ENCODE results near the gene ZSWIM6. TPM values are rescaled to one million over a fixed set of nuclear protein-coding genes. Genes with fewer than 3 reads are reported as not detected.
A peak's percentile ranks its signal among the peaks of the same experiment; 100 is the strongest.

Gene ZSWIM6
- total and polyA plus RNA-seq, 4 donors, result 14.5 to 32.2 (median 30.3) TPM

DNA sequence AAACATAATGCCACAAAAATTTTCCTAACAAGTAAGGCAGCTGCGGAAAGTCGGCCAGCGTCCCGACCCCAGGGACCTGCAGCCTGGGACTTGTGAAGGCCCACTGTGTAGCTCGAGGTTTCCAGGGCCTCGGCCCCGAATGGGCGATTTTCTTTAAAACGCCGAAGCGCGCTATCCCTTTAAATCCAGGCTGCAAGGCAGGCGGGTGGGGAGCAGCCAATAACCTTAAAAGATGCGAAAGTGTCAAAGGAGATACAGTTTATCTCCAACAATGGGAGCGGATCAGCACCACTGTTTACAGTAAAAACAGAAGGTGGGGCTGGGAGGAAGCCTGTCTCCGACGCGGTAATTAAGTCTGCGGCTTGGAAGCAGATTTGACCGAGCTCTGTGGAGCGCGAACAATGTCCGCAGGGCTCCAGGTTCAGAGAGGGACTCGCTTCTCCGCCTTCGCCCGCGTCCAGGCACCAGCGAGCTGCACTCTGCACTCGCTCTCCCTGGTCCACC is 1.7 kb upstream of the ZSWIM6 start:
- no peaks in the 10 kb centered on the region for H3K9me3 ChIP-seq (ENCODE audit: control insufficient read depth, insufficient read depth, low read length)
- under 1% methylated on average over 30 of the region's 30 CpGs for WGBS (ENCODE audit: insufficient coverage)
- H3K4me3 ChIP-seq (ENCODE audit: low read depth, low read length), result peak overlapping the region; percentile 92
- peak in 3 of 6 donors; percentile 51 to 92 (median 84) for DNase-seq (ENCODE audit: low read depth in 4 of 6, low spot score in 6 of 6)
- peaks cover 11% of the 10 kb centered on the region for H3K4me1 ChIP-seq (ENCODE audit: control insufficient read depth, insufficient read depth, low read length)
- H3K36me3 ChIP-seq (ENCODE audit: control insufficient read depth, insufficient read depth, low read length), result no peaks in the 10 kb centered on the region
- H3K27ac ChIP-seq (ENCODE audit: low read depth, low read length), result peak overlapping the region; percentile 98
- no peaks in the 10 kb centered on the region for H3K27me3 ChIP-seq (ENCODE audit: control insufficient read depth, insufficient read depth, low read length)

DNA sequence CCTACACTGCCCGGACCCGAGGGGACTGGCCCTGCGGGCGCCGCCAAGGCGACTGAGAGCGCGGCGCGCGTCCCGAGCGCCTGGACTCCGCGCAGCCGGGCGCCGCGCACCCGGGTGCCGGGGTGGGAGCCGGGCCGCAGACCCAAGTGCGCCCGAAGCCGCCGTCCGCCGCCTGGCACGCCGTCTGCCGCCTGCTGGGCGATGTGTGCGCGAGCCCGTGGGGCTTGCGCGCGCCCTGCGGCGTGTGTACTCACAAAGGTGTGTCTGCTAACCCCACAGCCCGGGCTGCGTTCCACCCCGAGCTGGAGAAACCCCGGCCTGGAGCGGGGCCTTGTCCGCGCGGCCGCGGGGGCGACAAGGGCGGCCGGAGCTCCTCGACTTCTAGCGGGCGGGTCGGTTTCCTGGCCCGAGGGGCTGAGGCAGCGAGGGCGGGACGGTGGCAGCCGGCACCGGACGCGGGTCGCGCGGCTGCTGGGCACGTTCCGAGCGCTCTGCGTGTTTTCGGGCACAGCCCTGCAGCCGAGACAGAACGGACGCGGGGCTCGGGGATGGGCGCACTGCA is 1.1 kb upstream of the ZSWIM6 start:
- Histone ChIP-seq H3K27ac (ENCODE audit: low read depth, low read length) (peak overlapping the region; percentile 98), H3K4me1 (ENCODE audit: control insufficient read depth, insufficient read depth, low read length) (peaks cover 14% of the 10 kb centered on the region), H3K4me3 (ENCODE audit: low read depth, low read length) (peak overlapping the region; percentile 92), H3K27me3 (ENCODE audit: control insufficient read depth, insufficient read depth, low read length) (no peaks in the 10 kb centered on the region), H3K36me3 (ENCODE audit: control insufficient read depth, insufficient read depth, low read length) (no peaks in the 10 kb centered on the region), H3K9me3 (ENCODE audit: control insufficient read depth, insufficient read depth, low read length) (no peaks in the 10 kb centered on the region)
- peak in 3 of 6 donors; percentile 60 to 90 (median 87) for DNase-seq (ENCODE audit: low read depth in 4 of 6, low spot score in 6 of 6)
- under 1% methylated on average over 80 of the region's 80 CpGs for WGBS (ENCODE audit: insufficient coverage)

DNA sequence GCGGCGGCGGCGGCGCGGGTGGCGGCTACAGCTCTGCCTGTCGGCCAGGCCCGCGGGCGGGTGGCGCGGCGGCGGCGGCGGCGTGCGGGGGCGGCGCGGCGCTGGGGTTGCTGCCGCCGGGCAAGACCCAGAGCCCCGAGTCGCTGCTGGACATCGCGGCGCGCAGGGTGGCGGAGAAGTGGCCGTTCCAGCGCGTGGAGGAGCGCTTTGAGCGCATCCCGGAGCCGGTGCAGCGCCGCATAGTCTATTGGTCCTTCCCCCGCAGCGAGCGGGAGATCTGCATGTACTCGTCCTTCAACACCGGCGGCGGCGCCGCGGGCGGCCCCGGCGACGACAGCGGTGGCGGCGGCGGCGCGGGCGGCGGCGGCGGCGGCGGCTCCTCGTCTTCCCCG is 296 bp downstream of the ZSWIM6 start:
- Histone ChIP-seq H3K36me3 (ENCODE audit: control insufficient read depth, insufficient read depth, low read length) (no peaks in the 10 kb centered on the region), H3K4me3 (ENCODE audit: low read depth, low read length) (peak overlapping the region; percentile 92), H3K27me3 (ENCODE audit: control insufficient read depth, insufficient read depth, low read length) (no peaks in the 10 kb centered on the region), H3K27ac (ENCODE audit: low read depth, low read length) (peak overlapping the region; percentile 86), H3K4me1 (ENCODE audit: control insufficient read depth, insufficient read depth, low read length) (peaks cover 21% of the 10 kb centered on the region), H3K9me3 (ENCODE audit: control insufficient read depth, insufficient read depth, low read length) (peaks cover 2% of the 10 kb centered on the region)
- under 1% methylated on average over 55 of the region's 69 CpGs for WGBS (ENCODE audit: insufficient coverage)
- DNase-seq (ENCODE audit: low read depth in 4 of 6, low spot score in 6 of 6), result peak in 2 of 6 donors; percentile 63 to 68

DNA sequence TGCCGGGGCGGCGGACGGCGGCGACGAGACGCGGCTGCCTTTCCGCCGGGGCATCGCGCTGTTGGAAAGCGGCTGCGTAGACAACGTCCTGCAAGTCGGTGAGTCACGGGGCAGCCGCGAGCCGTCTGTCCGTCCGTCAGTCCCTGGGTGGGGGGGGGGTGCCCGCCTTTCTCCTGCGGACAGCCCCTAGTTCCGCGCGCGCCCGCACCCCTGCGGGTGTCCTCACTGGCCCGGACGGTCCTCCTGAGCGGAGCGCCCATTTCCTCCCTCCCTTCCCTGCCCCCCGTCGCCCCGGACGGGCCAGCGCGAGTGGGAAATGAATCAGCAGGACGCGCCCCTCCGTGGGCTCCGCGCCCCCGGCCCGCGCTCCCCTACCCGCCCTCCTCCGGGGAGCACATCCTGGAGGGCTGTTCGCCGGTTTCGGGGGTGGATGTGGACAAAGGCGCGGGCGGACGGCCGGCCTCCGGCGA is 828 bp downstream of the ZSWIM6 start:
- under 1% methylated on average over 59 of the region's 61 CpGs for WGBS (ENCODE audit: insufficient coverage)
- peak in 1 of 6 donors; percentile 57 for DNase-seq (ENCODE audit: low read depth in 4 of 6, low spot score in 6 of 6)

DNA sequence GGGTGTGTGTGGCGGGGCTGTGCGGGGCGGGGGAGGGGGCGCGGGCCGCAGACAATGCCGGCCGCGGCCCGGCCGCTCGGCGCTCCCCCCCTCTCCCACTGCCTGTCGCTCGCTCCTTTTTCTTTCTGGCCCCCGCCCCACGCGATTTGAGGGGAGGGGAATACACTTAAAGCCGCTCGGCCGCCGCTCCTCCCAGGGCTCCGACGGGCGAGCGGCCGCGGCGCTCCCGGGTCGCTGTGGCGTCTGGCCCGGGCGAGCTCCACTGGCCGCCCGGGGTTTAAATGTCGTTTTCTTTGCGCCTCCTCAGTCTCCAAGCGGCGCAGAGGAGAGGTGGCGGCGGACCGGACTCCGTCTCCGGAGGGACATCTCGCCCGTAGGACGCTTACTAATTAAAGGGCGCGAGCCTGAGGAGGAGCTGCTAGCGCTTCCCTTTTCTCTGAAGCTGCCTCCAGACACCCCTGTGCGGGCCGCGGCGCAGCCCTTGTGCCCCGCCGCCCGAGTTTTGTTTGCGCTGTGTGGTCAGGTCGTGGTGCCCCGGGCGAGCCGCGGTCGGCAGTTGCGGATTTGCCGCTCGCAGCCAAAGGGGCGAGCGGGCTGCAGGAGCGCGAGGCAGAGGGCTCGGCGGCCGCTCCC is 1.4 kb downstream of the ZSWIM6 start:
- Histone ChIP-seq H3K27ac (ENCODE audit: low read depth, low read length) (peak overlapping the region; percentile 88), H3K4me3 (ENCODE audit: low read depth, low read length) (peak overlapping the region; percentile 84), H3K36me3 (ENCODE audit: control insufficient read depth, insufficient read depth, low read length) (no peaks in the 10 kb centered on the region), H3K4me1 (ENCODE audit: control insufficient read depth, insufficient read depth, low read length) (peaks cover 21% of the 10 kb centered on the region), H3K27me3 (ENCODE audit: control insufficient read depth, insufficient read depth, low read length) (no peaks in the 10 kb centered on the region), H3K9me3 (ENCODE audit: control insufficient read depth, insufficient read depth, low read length) (peaks cover 2% of the 10 kb centered on the region)
- peak in 3 of 6 donors; percentile 25 to 81 (median 77) for DNase-seq (ENCODE audit: low read depth in 4 of 6, low spot score in 6 of 6)
- under 1% methylated on average over 58 of the region's 75 CpGs for WGBS (ENCODE audit: insufficient coverage)

More for the DNA sequence above, 828 bp downstream of the ZSWIM6 start:
- peak overlapping the region; percentile 88 for H3K27ac ChIP-seq (ENCODE audit: low read depth, low read length)
- no peaks in the 10 kb centered on the region for H3K36me3 ChIP-seq (ENCODE audit: control insufficient read depth, insufficient read depth, low read length)
- peak overlapping the region; percentile 84 for H3K4me3 ChIP-seq (ENCODE audit: low read depth, low read length)
- peaks cover 2% of the 10 kb centered on the region for H3K9me3 ChIP-seq (ENCODE audit: control insufficient read depth, insufficient read depth, low read length)
- H3K4me1 ChIP-seq (ENCODE audit: control insufficient read depth, insufficient read depth, low read length), result peaks cover 21% of the 10 kb centered on the region
- H3K27me3 ChIP-seq (ENCODE audit: control insufficient read depth, insufficient read depth, low read length), result no peaks in the 10 kb centered on the region

DNA sequence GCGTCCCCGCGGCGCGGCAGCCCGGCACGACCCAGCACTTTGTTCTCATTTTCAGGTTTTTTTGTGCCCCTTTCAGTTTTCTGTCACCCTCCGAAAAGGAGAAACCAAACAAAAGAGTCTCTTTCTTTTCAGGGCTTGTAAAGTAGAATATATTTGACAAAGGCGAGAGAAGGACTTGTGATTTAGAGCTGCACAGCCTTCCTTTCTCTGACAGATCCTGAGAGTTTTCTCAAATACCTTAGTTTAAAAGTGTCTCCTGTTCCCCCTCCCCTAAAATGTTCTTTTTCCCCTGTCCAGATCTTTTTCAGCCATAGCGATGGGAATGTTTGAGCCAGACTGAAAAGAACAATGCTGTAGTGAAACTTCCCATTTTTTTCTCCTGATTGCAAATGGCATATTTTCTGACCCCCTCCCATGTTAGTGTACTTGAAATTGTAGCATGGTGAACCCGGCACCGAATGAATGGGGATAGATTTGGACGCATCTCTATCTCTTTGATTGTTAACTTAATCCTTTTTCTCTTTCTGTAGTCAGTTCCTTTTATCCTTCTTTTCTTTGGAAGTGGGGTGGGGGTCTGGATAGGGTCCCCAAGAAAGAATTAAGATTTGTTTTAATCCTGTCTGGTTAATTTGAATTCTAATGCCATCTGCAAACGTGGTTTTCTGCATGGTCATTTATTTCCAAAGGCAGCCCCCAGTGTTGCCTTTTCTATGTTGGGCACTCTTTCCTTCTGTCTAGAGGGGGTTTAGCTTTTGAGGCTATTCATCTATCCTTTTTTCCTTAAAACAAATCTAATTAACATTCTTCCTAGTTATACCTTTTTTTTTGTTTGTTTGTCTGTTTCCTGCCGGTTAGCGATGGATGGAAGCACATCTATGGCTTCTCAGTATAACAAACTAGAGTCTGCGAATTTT is 2.2 kb downstream of the ZSWIM6 start:
- Histone ChIP-seq H3K27me3 (ENCODE audit: control insufficient read depth, insufficient read depth, low read length) (no peaks in the 10 kb centered on the region), H3K36me3 (ENCODE audit: control insufficient read depth, insufficient read depth, low read length) (no peaks in the 10 kb centered on the region), H3K27ac (ENCODE audit: low read depth, low read length) (peak overlapping the region; percentile 88), H3K4me3 (ENCODE audit: low read depth, low read length) (peak overlapping the region; percentile 84), H3K4me1 (ENCODE audit: control insufficient read depth, insufficient read depth, low read length) (peaks cover 20% of the 10 kb centered on the region), H3K9me3 (ENCODE audit: control insufficient read depth, insufficient read depth, low read length) (peaks cover 2% of the 10 kb centered on the region)
- peak in 3 of 6 donors; percentile 17 to 72 (median 47) for DNase-seq (ENCODE audit: low read depth in 4 of 6, low spot score in 6 of 6)
- WGBS (ENCODE audit: insufficient coverage), result 0% methylated on average over 7 of the region's 17 CpGs

DNA sequence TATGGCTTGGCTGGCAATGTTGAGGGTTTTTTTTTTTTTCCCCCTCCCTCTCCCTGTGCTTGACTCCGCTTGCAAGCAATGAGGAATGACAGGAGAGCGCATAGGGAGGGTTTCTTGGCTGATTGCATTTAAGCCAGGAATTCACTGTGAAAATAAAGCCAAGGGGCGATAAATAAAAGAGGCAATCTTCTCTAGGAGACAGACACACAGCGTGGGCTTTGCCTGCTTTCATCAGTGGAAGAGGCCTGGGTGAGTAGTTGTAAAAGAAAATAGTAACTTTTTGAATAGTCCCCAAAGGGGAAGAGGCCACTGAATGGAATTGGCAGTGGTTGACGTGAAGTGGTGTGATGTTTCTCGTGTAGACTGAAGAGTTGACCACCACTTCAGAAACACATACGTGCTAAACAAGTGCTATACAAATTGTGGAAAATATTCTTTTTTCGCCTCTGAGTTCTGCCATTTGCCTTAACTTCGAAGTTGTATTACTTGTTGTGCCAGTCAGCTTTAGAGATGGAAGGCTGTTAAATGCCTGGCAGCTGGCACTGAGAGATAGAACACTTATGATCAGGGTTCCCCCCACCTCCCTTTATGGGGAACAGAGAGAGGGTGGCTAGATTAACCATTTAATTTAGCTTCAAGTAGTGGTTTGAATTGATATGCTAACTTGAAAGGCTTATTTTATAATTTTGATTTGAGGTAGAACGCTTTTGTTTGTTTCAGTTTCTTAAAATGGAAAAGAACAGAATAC is 3.0 kb downstream of the ZSWIM6 start:
- Histone ChIP-seq H3K9me3 (ENCODE audit: control insufficient read depth, insufficient read depth, low read length) (peaks cover 2% of the 10 kb centered on the region), H3K4me3 (ENCODE audit: low read depth, low read length) (peak overlapping the region; percentile 84), H3K27ac (ENCODE audit: low read depth, low read length) (peak overlapping the region; percentile 88), H3K4me1 (ENCODE audit: control insufficient read depth, insufficient read depth, low read length) (peaks cover 16% of the 10 kb centered on the region), H3K27me3 (ENCODE audit: control insufficient read depth, insufficient read depth, low read length) (no peaks in the 10 kb centered on the region), H3K36me3 (ENCODE audit: control insufficient read depth, insufficient read depth, low read length) (no peaks in the 10 kb centered on the region)
- 0% methylated on average over 2 of the region's 10 CpGs for WGBS (ENCODE audit: insufficient coverage)
- peak in 3 of 6 donors; percentile 61 to 94 (median 87) for DNase-seq (ENCODE audit: low read depth in 4 of 6, low spot score in 6 of 6)

DNA sequence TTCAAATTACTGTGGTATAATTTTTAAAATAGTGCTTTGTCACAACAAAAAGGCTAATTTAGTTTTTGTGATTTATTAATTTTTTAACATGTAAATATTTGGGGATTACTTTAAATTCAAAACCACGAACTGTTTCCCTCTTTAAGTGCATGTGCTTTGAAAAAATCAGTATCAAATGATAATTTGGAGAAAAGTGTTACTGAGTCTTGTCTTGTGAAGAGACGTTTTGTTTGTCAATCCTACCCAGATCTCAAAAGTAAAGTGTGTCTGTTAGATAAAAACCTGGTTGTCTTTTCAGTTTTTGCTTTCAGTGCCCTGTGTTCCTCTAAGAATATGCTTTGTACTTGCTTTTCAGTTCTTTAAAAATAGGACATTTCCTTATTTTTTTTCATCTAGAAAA is 7.7 kb downstream of the ZSWIM6 start:
- no peaks in the 10 kb centered on the region for H3K36me3 ChIP-seq (ENCODE audit: control insufficient read depth, insufficient read depth, low read length)
- no CpG with 5 or more reads among the region's 2 CpGs for WGBS (ENCODE audit: insufficient coverage)
- peaks cover 23% of the 10 kb centered on the region for H3K4me1 ChIP-seq (ENCODE audit: control insufficient read depth, insufficient read depth, low read length)
- peaks cover 2% of the 10 kb centered on the region for H3K9me3 ChIP-seq (ENCODE audit: control insufficient read depth, insufficient read depth, low read length)
- no peak overlapping the region for H3K27ac ChIP-seq (ENCODE audit: low read depth, low read length)
- H3K4me3 ChIP-seq (ENCODE audit: low read depth, low read length), result no peak overlapping the region
- no peak for DNase-seq (ENCODE audit: low read depth in 4 of 6, low spot score in 6 of 6)
- H3K27me3 ChIP-seq (ENCODE audit: control insufficient read depth, insufficient read depth, low read length), result no peaks in the 10 kb centered on the region
